Measurements from ENCODE around the gene FAF2. TPM values are rescaled to one million over a fixed set of nuclear protein-coding genes. Genes with fewer than 3 reads are reported as not detected.
"Not testable (repeated sequence)": the region's sequence is repeated elsewhere in the genome, so short reads cannot be mapped to it uniquely, and the experiment has no call there.

The FAF2 gene
- total RNA-seq, 2 donors from 2014 or later, result 36.0 to 37.0 TPM

DNA sequence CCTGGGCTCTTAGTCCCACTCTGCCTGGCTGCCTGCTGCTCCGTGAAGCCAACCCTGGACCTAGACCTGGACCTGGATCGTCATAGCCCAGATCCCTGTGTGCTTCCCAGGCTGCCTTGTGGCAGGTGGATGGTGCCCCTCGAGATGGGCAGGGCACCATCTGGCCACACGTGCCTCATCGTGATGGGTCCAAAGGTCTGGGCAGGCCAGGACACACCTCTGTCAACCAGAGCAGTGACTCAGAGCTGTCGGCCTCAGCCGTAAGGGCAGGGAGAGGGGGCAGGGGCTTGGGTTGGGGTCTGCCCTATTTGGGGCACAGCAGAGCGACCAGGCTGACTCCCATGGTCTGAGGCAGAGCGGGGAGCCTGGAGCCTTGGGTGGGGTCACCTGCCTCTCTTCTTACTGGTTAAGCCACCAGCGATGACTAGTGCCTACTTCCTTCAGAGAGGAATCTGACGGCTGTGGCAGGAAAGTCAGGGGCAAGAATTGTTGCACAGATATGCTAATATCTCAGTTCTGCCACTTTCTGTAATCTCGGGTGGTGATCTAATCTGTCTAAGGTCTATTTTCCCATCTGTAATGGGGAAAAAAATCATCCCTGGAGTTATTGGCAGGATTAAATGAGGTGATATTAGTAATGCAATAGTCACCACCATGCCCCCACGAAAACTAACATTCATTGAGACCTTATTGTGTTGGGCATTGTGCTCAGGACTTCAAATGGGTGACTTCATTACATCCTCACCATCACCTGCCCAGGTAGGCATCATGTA, 97.7 kb downstream of the FAF2 start:
- intact Hi-C loops (cut with DNase I), result no loop called here
- H3K9ac ChIP-seq (ENCODE audit: low read depth in 2 of 2, low read length in 2 of 2), result peak overlapping the region; percentile 48 to 98
- H3K27me3 ChIP-seq, result no peaks in the 10 kb centered on the region
- peak; percentile 91 for DNase-seq
- no peaks in the 10 kb centered on the region for H3K9me3 ChIP-seq
- H3K4me3 ChIP-seq, result no peak overlapping the region
- TF ChIP-seq, protein P1, sequence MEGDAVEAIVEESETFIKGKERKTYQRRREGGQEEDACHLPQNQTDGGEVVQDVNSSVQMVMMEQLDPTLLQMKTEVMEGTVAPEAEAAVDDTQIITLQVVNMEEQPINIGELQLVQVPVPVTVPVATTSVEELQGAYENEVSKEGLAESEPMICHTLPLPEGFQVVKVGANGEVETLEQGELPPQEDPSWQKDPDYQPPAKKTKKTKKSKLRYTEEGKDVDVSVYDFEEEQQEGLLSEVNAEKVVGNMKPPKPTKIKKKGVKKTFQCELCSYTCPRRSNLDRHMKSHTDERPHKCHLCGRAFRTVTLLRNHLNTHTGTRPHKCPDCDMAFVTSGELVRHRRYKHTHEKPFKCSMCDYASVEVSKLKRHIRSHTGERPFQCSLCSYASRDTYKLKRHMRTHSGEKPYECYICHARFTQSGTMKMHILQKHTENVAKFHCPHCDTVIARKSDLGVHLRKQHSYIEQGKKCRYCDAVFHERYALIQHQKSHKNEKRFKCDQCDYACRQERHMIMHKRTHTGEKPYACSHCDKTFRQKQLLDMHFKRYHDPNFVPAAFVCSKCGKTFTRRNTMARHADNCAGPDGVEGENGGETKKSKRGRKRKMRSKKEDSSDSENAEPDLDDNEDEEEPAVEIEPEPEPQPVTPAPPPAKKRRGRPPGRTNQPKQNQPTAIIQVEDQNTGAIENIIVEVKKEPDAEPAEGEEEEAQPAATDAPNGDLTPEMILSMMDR (IDR thresholded peaks at IDR 0.05), result no peak
- H3K36me3 ChIP-seq, result no peaks in the 10 kb centered on the region
- peaks cover 33% of the 10 kb centered on the region for H3K4me1 ChIP-seq
- H3K27ac ChIP-seq, result peak overlapping the region; percentile 99

DNA sequence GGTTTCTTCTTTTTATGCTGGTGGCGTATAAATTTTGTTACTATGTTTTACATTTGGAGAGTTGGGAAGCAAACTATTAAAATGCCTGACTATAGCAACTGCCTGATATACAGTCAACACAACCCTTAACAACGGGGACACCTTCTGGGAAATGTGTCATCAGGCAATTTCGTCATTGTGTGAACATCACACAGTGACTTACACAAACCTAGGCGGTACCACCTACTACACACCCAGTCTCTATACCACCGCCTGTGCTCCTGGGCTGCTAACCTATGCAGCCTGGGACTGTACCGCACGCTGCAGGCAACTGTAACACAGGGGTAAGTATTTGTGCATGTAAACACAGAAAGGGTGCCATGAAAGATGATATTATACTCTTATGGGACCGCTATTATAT, 99.6 kb downstream of the FAF2 start:
- Histone ChIP-seq H3K4me1 (peaks cover 24% of the 10 kb centered on the region), H3K36me3 (no peaks in the 10 kb centered on the region), H3K27me3 (no peaks in the 10 kb centered on the region), H3K4me3 (no peak overlapping the region), H3K27ac (peak overlapping the region; percentile 99), H3K9me3 (no peaks in the 10 kb centered on the region), H3K9ac (ENCODE audit: low read depth in 2 of 2, low read length in 2 of 2) (peak overlapping the region in 1 of 2 donors; percentile 74)
- DNase-seq, result peak; percentile 83
- intact Hi-C loops (cut with DNase I), result no loop called here
- TF ChIP-seq, protein P1 (IDR thresholded peaks at IDR 0.05), result no peak

DNA sequence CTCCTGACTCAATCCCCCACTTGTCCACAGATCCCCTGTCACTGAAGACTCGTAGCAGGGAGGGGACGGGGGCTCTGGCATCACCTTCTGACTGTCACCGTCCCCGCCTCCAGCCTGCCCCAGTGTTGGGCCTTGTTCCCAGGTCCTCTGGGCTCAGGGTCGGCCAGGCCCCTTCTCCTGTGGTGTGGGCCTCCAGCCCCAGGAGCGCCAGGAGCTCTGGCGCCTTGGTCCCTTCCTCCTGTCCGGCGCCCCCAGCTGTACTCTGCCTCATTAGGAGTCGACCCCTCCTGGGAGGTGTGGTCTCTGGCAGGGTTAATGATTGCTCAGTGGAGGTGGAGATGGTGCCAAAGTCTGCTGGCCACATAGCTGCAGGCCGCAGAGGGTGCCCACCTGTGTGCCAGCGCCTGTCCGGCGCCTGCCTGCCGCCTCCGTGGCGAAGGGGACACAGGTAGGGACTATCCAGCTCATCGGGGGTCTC, 100.8 kb downstream of the FAF2 start, which contains the start of gene CDHR2:
CDHR2 (plus strand) TSS at position 376 of the 478 bp plus-strand sequence. CDS start 16,011 bp downstream, outside the sequence.
- intact Hi-C loops (cut with DNase I), result no loop called here
- Histone ChIP-seq H3K4me1 (peaks cover 24% of the 10 kb centered on the region), H3K36me3 (no peaks in the 10 kb centered on the region), H3K9ac (ENCODE audit: low read depth in 2 of 2, low read length in 2 of 2) (peak within 1 kb of the TSS; percentile 32 to 86), H3K9me3 (no peaks in the 10 kb centered on the region), H3K4me3 (peak within 1 kb of the TSS; percentile 19), H3K27me3 (no peaks in the 10 kb centered on the region), H3K27ac (peak within 1 kb of the TSS; percentile 99)
- peak; percentile 71 for DNase-seq
- TF ChIP-seq, protein P1 (IDR thresholded peaks at IDR 0.05), result no peak

DNA sequence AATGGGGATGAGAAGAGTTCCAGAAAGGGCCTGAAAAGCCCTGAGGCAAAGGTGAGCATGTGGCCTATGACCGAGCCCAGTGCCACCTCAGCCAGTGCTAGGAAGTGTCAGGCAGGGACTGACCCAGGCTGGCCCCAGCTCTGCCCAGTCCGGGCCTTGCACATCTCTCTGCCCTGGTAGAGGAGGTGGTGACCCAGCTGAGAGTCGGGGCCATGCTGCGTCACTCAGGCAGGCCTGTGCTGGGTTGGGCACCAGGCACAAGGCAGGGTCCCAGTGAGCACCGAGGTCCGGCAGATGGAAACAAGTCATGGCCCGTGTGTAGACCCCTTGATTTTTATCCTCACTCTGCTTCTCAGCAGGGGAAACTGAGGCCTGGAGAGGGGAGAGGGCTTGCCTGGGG, 101.7 kb downstream of the FAF2 start:
- intact Hi-C loops (cut with DNase I), result no loop called here
- H3K27me3 ChIP-seq, result no peaks in the 10 kb centered on the region
- H3K36me3 ChIP-seq, result no peaks in the 10 kb centered on the region
- peaks cover 24% of the 10 kb centered on the region for H3K4me1 ChIP-seq
- no peak for DNase-seq
- H3K9ac ChIP-seq (ENCODE audit: low read depth in 2 of 2, low read length in 2 of 2), result peak overlapping the region in 1 of 2 donors; percentile 86
- TF ChIP-seq, protein P1 (IDR thresholded peaks at IDR 0.05), result no peak
- peak overlapping the region; percentile 99 for H3K27ac ChIP-seq
- peak overlapping the region; percentile 19 for H3K4me3 ChIP-seq
- H3K9me3 ChIP-seq, result no peaks in the 10 kb centered on the region

DNA sequence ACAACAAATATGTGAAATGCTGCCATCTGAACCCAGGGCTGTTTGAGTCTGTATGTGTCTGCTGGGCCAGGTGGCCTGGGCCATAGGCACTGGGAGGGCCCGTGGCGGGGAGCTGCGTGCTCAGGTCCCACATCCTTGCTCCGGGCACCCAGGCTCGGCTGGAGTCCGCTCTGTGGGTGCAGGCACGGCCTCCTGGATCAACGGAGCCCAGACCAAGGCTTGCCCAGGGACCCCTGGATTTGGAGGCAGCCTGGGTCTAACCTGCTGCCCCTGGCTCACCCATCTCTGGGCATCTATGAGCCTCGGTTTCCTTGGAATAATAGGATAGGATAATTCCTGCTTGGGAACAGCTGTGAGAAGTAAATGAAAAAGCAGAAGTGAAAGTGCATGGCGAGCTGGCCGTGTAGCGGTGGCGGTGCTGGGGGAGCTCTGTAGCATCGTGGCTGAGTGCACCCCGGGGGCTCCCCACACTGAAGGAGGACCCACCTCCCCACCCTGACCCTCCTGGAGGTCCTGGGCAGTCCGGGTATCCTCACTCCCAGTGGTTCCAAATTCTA, 102.2 kb downstream of the FAF2 start:
- peak overlapping the region; percentile 99 for H3K27ac ChIP-seq
- H3K36me3 ChIP-seq, result no peaks in the 10 kb centered on the region
- H3K9ac ChIP-seq (ENCODE audit: low read depth in 2 of 2, low read length in 2 of 2), result peak overlapping the region in 1 of 2 donors; percentile 86
- H3K9me3 ChIP-seq, result no peaks in the 10 kb centered on the region
- H3K4me3 ChIP-seq, result peak overlapping the region; percentile 19
- H3K27me3 ChIP-seq, result no peaks in the 10 kb centered on the region
- intact Hi-C loops (cut with DNase I), result no loop called here
- TF ChIP-seq, protein P1 (IDR thresholded peaks at IDR 0.05), result no peak
- H3K4me1 ChIP-seq, result peaks cover 24% of the 10 kb centered on the region
- DNase-seq, result no peak

DNA sequence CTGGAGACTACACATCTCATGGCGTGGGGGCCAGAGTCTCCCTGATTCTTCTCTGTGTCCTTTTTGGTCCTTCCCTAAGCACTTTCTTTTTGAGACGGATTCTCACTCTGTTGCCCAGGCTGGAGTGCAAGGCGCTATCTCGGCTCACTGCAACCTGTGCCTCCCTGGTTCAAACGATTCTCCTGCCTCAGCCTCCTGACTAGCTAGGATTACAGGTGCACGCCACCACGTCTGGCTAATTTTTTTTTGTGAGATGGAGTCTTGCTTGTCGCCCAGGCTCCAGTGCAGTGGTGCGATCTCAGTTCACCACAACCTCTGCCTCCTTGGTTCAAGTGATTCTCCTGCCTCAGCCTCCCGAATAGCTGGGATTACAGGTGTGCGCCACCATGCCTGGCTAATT, 102.8 kb downstream of the FAF2 start:
- DNase-seq; H3K27me3 ChIP-seq; intact Hi-C loops (cut with DNase I); H3K27ac ChIP-seq; H3K9me3 ChIP-seq; H3K36me3 ChIP-seq; H3K9ac ChIP-seq (ENCODE audit: low read depth in 2 of 2, low read length in 2 of 2): not testable (repeated sequence)
- peak overlapping the region; percentile 19 for H3K4me3 ChIP-seq
- peaks cover 24% of the 10 kb centered on the region for H3K4me1 ChIP-seq

All from colonic mucosa (tissue), 4 donors.